Dermis blood vessel endothelial cell (primary cell): ENCODE data around the gene EIF3J. TPM values are rescaled to one million over a fixed set of nuclear protein-coding genes. Genes with fewer than 3 reads are reported as not detected.
"Not testable (repeated sequence)": the region's sequence is repeated elsewhere in the genome, so short reads cannot be mapped to it uniquely, and the experiment has no call there.

Experiments used
- DNase-seq: peaks from one replicate; pipeline ENCODE4 v3.0.0; 2010
- total RNA-seq: library from RNA; depleted of rRNA; stranded (reverse); fragments of >200 nt; gene quantifications from 2 replicates; pipeline ENCODE4 v1.2.3, GENCODE V29; 2014

Gene EIF3J, protein sequence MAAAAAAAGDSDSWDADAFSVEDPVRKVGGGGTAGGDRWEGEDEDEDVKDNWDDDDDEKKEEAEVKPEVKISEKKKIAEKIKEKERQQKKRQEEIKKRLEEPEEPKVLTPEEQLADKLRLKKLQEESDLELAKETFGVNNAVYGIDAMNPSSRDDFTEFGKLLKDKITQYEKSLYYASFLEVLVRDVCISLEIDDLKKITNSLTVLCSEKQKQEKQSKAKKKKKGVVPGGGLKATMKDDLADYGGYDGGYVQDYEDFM
- total RNA-seq = 49.7 and 93.9 TPM in 2 replicates

- DNase-seq = peak; percentile 98
These were observed at the start of gene EIF3J for GRCh38 chr15:44536962-44537734. Gene EIF3J, plus strand, starts transcription at chr15:44537147. Its CDS starts 48 bp downstream, at chr15:44537195.

DNA sequence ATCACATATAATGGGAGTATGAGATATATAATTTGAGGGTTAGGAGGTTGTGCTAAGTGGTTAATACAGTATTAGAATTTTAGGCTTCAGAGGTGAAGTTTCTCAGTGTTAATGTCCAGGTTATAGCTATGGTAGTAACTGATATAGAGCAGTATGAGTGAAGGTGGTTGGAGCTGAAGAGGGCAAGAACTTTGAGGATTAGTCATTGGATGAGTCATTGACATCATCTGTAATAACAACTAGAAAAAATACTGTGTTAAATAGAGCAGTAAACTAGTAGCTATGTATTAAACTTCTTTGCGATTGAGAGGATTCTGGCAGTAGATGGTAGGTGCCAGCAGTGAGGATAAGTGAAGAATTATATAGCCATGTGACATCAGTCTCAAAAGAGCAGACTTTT lies 47.5 kb upstream of the EIF3J start:
- peak; percentile 75 for DNase-seq

- no peak for DNase-seq
These were observed 46.3 kb upstream of the EIF3J start for GRCh38 chr15:44490622-44491021.

- no peak for DNase-seq
These were observed 44.9 kb upstream of the EIF3J start for GRCh38 chr15:44492040-44492439.

- DNase-seq = no peak
These were observed 44.3 kb upstream of the EIF3J start for GRCh38 chr15:44492672-44493071.

DNA sequence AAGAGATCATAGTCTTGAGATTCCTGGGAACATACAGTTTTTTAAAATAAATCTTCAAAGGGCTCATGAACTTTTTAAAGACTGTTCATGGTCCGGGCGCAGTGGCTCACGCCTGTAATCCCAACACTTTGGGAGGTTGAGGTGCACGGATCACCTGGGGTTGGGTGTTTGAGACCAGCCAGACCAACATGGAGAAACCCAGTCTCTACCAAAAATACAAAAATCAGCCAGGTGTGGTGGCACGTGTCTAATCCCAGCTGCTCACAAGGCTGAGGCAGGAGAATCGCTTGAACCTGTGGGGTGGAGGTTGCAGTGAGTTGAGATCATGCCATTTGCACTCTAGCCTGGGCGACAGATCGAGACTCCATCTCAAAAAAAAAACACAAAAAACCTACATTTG lies 41.4 kb upstream of the EIF3J start:
- no peak for DNase-seq

DNA sequence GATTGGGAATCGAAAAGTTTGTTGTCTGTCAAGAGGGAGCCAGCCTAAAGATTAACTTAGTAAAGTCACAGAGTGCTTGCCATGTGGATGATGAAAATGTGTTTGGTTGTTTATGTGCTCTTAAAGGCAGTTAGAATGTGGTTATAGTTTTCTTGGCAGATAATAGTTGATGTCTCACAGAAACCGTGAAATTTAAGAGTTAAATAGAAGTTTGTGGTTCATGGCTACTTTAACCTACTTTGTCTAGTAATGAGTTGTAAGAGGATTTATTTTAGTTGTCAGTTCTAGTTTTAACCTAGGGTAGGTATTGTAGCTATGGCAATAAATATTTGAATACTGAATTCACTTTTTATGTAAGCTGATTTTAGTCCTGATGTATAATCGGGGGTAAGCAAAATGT lies 36.4 kb upstream of the EIF3J start:
- no peak for DNase-seq

- DNase-seq = peak; percentile 60
These were observed 35.1 kb upstream of the EIF3J start for GRCh38 chr15:44501768-44502366.

DNA sequence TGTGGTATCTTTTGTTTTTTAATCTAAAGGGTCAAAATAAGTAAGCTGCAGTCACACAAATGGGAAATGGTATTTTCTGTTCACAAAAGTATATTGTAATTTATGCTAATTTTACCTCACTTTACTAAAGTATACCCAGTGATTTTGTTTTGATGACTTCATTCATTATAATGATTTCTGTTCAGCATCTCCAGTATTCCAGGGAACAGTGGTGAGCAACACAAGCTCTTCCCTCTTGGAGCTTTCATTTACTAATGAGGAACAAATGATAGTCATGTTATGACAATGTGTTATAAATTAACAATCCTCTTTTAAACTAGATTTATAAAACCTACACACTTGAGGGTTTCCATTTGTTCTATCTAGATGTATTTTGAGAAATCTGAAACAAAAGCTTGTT lies 20.5 kb upstream of the EIF3J start:
- no peak for DNase-seq

- DNase-seq = peak; percentile 21
These were observed 17.4 kb upstream of the EIF3J start for GRCh38 chr15:44519537-44519936.

GRCh38 chr15:44525018-44525417 lies 11.9 kb upstream of the EIF3J start:
- DNase-seq = no peak

- DNase-seq = no peak
These were observed 9.7 kb upstream of the EIF3J start for GRCh38 chr15:44527241-44527640.

DNA sequence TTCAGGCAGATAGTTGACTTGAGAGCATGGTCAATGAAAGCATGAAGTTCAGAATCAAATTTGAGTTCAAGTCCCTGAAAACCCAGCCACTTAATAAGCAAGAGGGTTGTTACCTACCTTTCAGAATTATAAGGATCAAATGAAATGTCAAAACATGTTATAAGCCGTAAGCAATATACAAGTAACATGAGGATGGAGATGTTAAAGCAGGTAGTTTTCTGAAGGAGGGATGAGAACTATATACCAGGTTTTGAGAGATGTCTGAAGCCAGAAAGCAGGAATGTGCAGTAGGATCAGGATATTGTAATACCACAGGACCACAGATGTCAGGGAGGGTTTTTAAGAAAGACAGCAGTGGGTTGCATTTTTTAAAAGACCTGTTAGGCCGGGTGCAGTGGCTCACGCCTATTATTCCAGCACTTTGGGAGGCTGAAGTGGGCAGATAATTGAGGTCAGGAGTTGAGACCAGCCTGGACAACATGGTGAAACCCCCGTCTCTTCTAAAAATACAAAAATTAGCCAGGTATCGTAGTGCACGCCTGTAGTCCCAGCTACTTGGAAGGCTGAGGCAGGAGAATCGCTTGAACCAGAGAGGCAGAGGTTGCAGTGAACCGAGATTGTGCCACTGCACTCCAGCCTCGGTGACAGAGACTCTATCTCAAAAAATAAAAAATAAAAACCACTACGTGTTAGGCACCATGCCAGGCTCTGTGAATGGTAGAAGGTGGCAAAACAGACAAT lies 6.9 kb upstream of the EIF3J start:
- no peak for DNase-seq

GRCh38 chr15:44530653-44531052 lies 6.3 kb upstream of the EIF3J start:
- DNase-seq = no peak

DNA sequence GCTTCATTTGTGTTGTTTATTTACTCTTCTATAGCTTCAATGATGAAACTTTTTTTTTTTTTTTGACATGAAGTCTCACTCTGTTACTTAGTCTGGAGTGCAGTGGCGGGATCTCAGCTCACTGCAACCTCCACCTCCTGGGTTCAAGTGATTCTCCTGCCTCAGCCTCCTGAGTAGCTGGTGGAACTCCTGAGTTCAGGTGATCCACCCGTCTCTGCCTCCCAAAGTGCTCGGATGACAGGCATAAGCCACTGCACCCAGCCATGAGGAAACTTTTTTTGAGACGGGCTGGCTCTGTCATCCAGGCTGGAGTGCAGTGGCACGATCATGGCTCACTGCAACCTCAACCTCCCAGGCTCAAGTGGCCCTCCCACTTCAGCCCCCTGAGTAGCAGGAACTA lies 4.7 kb upstream of the EIF3J start:
- not testable (repeated sequence) for DNase-seq

DNA sequence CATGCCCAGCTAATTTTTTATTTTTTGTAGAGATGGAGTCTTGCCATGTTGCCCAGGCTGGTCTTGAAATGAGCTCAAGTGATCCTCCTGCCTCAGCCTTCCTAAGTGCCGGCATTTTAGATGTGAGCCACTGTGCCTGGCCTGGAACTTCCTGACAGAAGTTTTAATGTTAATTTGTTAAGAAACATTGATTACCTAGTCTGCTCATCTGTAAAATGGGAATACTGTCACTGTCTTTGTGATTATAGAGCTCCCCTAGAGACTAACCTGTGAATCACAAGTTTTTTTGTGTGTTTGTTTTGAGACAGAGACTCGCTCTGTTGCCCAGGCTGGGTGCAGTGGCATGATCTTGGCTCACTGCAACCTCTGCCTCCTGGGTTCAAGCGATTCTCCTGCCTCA lies 4.3 kb upstream of the EIF3J start:
- DNase-seq = no peak

DNA sequence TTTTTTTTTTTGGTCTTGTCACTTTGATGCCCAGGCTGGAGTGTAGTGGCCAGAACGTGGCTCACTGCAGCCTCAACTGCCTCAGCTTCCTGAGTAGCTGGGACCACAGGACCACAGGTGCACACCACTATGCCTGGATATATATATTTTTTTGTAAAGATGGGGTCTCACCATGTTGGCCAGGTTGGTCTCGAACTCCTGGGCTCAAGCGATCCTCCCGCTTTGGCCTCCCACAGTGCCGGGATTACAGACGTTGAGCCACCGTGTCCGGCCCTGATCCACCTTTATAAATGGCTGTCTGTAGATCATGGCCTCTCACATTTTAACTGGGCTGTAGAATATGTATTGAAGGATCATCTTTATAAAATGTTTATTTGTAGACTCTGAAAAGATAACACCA lies 1.9 kb upstream of the EIF3J start:
- no peak for DNase-seq

DNA sequence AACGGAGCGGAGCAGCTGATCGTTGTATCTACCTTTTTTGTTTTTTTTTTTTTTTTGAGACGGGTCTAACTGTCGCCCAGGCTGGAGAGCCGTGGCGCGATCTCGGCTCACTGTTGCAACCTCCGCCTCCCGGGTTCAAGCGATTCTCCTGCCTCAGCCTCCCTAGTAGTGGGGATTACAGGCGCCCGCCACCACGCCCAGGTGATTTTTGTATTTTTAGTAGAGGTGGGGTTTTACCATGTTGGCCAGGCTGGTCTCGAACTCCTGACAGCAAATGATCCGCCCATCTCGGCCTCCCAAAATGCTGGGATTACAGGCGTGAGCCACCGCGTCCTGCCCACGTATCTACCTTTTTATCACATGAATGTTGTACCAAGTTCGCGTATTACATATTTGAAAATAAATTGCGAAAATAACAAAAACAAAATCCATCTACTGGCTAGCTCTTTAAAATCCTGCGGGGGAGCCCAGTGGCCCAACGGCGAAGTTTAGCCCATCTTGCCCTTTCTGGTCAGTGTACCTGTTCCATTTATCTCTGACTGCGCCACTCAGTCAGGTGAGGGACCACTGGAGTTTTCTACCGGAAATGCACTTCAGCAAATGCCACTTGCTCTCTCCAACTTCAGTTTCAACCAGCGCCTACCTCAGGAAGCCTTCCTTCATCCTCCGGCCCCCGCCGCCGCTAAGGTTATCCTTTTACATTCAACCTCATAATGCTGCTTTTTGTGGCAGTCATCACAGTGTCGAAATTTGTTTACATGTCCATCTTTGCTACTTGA lies 1.2 kb upstream of the EIF3J start:
- no peak for DNase-seq

GRCh38 chr15:44536302-44536961 lies 515 bp upstream of the EIF3J start:
- DNase-seq = no peak

DNA sequence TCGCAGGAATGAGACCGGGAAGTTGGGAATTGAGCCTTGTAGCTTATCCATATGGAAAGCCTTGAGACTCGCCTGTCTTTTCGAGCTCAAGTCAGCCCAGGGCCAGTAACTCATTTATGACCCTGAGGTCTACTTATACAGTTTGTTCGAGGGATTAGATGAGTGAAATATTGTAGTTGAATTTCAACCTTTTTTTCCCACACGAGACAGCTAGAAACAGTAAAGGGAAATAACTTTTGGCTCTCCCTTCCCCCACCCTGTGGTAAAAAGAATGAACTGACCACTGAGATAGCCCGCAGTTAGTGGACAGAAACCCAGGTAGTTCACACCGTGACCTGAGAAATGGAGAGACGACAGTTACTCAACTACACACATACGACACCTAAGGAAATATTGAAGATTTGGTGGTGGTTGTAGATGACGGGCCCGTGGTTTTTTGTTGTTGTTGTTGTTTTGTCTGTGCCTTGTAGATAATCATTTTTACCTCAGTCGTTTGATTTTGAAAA lies 841 bp downstream of the EIF3J start:
- no peak for DNase-seq

GRCh38 chr15:44541282-44541958 lies 4.5 kb downstream of the EIF3J start:
- DNase-seq = peak; percentile 81
